H1 (cell line): ENCODE data around the gene RARA. TPM values are rescaled to one million over a fixed set of nuclear protein-coding genes. Genes with fewer than 3 reads are reported as not detected.

Experiments
- CTBP2 ChIP-seq: IDR thresholded peaks from 2 replicates; pipeline ENCODE4 v1.7.0; 2011; ENCODE audit warnings: borderline replicate concordance, mild to moderate bottlenecking, moderate library complexity, mixed read lengths, low read length; ENCODE audit not compliant: insufficient read depth, insufficient read length
- EP300 ChIP-seq, 2 experiments: IDR thresholded peaks; 1 replicate in 1 of 2; 2 replicates in 1 of 2; pipeline ENCODE4 v1.6.1; 2011 to 2012; ENCODE audit warnings: low read depth in 2 of 2, low read length in 2 of 2, mild to moderate bottlenecking in 2 of 2, borderline replicate concordance in 1 of 2, inconsistent platforms in 1 of 2, moderate library complexity in 1 of 2
- JUND ChIP-seq: IDR thresholded peaks from 2 replicates; pipeline ENCODE4 v1.6.1; 2011; ENCODE audit warnings: mild to moderate bottlenecking, improper control_type of control experiment, low read length
- SIX5 ChIP-seq: IDR thresholded peaks from 2 replicates; pipeline ENCODE4 v1.6.1; 2011; ENCODE audit warnings: mild to moderate bottlenecking, low read depth, low read length
- TBP ChIP-seq: IDR thresholded peaks from 2 replicates; pipeline ENCODE4 v1.6.1; 2011; ENCODE audit warnings: low read depth, low read length, improper control_type of control experiment
- polyA plus RNA-seq, 7 experiments: library from polyadenylated mRNA; depleted of rRNA in 3 of 7; stranded (reverse) in 5 of 7; unstranded in 2 of 7; fragments of >200 nt in 5 of 7; fragments of 200-250 nt in 2 of 7; gene quantifications; 1 replicate in 5 of 7; 2 replicates in 1 of 7; 4 replicates in 1 of 7; pipeline versions ENCODE4 v1.2.1 to v1.2.3, GENCODE V29; 2011 to 2013; ENCODE audit warnings: missing spikeins in 2 of 7, mixed read lengths in 2 of 7
- total RNA-seq: library from RNA; stranded (reverse); fragmentation: NEBNext Ultra II Directional; extraction: Animal tissue kit (Norgen Biotek cat#: 25700); gene quantifications from 2 replicates; pipeline ENCODE4 v1.2.1, GENCODE V29; 2021
- TF ChIP-seq, protein P1 (sequence below): IDR thresholded peaks from 2 replicates; pipeline ENCODE4 v1.6.1; 2011; ENCODE audit warnings: low read depth, mild to moderate bottlenecking, low read length; ENCODE audit not compliant: insufficient read depth
- TF ChIP-seq, protein P2 (sequence below): fragments of 300-600 bp; sonication (generic); IDR thresholded peaks from 2 replicates; pipeline ENCODE4 v1.7.1; 2012; ENCODE audit warnings: low read length, moderate library complexity, mild to moderate bottlenecking, inconsistent platforms; ENCODE audit not compliant: insufficient replicate concordance
- TF ChIP-seq, protein P3 (sequence below): IDR thresholded peaks from 2 replicates; pipeline ENCODE4 v1.6.1; 2012; ENCODE audit warnings: inconsistent platforms

The RARA gene
- total and polyA plus RNA-seq, 2 of the 8 experiments (the other 6 are each of a cell fraction or from before 2014, with no cell fraction given) = 4.4 to 16.5 TPM

DNA sequence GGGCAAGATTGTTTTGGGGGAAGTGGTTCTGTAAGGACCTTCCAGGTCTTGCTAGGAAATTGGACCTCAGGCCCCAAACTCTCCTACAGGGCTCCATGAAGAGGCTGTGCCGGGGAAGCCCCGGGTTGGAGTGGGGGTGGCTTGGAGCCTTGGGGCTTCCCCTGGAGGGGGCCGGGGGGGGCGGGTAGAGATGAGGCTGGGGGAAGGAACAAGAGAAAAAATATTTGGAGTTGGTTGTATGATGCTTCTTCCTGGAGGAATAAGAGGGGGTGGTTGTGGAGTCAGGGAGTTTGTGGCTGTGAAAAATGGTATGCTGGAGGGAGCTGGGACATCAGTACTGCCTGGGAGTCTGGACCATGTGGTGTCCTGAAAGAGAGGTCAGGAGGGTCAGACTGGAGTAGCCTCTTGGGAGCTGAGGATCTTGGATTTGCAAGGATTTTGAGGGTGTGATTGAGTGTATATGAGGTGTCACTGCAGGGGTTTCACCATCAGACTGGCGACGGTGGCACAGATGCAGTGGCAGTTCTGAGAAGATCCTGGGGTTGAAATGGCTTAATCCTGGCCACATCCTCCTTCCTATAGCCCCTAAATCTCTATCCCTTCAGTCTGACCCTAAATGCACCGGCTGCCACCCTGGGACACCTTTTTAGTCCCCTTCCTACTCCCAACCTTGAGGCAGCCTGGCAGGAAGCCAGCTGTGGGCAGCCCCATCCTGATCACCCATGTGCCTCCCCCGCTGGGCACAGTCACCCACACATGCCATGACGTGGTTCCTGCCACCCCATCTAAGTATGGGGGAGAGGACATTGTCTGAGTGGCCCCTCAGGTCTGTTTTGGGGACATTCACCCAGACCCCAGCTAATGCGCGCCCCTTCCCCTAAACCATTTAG is 10.9 kb downstream of the RARA start (continued):
- TF ChIP-seq TBP = no peak
- TF ChIP-seq, protein P1, sequence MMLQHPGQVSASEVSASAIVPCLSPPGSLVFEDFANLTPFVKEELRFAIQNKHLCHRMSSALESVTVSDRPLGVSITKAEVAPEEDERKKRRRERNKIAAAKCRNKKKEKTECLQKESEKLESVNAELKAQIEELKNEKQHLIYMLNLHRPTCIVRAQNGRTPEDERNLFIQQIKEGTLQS = no peak
- no peak for TF ChIP-seq JUND
- no peak for TF ChIP-seq EP300 (IDR thresholded peaks at IDR 0.05; ENCODE audit: borderline replicate concordance in 1 of 2, low read depth in 2 of 2, low read length in 2 of 2)
- TF ChIP-seq, protein P2, sequence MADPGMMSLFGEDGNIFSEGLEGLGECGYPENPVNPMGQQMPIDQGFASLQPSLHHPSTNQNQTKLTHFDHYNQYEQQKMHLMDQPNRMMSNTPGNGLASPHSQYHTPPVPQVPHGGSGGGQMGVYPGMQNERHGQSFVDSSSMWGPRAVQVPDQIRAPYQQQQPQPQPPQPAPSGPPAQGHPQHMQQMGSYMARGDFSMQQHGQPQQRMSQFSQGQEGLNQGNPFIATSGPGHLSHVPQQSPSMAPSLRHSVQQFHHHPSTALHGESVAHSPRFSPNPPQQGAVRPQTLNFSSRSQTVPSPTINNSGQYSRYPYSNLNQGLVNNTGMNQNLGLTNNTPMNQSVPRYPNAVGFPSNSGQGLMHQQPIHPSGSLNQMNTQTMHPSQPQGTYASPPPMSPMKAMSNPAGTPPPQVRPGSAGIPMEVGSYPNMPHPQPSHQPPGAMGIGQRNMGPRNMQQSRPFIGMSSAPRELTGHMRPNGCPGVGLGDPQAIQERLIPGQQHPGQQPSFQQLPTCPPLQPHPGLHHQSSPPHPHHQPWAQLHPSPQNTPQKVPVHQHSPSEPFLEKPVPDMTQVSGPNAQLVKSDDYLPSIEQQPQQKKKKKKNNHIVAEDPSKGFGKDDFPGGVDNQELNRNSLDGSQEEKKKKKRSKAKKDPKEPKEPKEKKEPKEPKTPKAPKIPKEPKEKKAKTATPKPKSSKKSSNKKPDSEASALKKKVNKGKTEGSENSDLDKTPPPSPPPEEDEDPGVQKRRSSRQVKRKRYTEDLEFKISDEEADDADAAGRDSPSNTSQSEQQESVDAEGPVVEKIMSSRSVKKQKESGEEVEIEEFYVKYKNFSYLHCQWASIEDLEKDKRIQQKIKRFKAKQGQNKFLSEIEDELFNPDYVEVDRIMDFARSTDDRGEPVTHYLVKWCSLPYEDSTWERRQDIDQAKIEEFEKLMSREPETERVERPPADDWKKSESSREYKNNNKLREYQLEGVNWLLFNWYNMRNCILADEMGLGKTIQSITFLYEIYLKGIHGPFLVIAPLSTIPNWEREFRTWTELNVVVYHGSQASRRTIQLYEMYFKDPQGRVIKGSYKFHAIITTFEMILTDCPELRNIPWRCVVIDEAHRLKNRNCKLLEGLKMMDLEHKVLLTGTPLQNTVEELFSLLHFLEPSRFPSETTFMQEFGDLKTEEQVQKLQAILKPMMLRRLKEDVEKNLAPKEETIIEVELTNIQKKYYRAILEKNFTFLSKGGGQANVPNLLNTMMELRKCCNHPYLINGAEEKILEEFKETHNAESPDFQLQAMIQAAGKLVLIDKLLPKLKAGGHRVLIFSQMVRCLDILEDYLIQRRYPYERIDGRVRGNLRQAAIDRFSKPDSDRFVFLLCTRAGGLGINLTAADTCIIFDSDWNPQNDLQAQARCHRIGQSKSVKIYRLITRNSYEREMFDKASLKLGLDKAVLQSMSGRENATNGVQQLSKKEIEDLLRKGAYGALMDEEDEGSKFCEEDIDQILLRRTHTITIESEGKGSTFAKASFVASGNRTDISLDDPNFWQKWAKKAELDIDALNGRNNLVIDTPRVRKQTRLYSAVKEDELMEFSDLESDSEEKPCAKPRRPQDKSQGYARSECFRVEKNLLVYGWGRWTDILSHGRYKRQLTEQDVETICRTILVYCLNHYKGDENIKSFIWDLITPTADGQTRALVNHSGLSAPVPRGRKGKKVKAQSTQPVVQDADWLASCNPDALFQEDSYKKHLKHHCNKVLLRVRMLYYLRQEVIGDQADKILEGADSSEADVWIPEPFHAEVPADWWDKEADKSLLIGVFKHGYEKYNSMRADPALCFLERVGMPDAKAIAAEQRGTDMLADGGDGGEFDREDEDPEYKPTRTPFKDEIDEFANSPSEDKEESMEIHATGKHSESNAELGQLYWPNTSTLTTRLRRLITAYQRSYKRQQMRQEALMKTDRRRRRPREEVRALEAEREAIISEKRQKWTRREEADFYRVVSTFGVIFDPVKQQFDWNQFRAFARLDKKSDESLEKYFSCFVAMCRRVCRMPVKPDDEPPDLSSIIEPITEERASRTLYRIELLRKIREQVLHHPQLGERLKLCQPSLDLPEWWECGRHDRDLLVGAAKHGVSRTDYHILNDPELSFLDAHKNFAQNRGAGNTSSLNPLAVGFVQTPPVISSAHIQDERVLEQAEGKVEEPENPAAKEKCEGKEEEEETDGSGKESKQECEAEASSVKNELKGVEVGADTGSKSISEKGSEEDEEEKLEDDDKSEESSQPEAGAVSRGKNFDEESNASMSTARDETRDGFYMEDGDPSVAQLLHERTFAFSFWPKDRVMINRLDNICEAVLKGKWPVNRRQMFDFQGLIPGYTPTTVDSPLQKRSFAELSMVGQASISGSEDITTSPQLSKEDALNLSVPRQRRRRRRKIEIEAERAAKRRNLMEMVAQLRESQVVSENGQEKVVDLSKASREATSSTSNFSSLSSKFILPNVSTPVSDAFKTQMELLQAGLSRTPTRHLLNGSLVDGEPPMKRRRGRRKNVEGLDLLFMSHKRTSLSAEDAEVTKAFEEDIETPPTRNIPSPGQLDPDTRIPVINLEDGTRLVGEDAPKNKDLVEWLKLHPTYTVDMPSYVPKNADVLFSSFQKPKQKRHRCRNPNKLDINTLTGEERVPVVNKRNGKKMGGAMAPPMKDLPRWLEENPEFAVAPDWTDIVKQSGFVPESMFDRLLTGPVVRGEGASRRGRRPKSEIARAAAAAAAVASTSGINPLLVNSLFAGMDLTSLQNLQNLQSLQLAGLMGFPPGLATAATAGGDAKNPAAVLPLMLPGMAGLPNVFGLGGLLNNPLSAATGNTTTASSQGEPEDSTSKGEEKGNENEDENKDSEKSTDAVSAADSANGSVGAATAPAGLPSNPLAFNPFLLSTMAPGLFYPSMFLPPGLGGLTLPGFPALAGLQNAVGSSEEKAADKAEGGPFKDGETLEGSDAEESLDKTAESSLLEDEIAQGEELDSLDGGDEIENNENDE = no peak
- TF ChIP-seq SIX5 = no peak
- TF ChIP-seq, protein P3, sequence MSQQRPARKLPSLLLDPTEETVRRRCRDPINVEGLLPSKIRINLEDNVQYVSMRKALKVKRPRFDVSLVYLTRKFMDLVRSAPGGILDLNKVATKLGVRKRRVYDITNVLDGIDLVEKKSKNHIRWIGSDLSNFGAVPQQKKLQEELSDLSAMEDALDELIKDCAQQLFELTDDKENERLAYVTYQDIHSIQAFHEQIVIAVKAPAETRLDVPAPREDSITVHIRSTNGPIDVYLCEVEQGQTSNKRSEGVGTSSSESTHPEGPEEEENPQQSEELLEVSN = no peak
- TF ChIP-seq CTBP2 = no peak
